Adrenal gland (tissue), 5 donors: ENCODE results near the gene PLPP7.

Experiments
- POLR2A ChIP-seq, 2 donors: fragments of 450-650 bp; IDR thresholded peaks; one replicate each; pipeline ENCODE4 v1.6.1; 2017; ENCODE audit warnings: antibody characterized with exemption in 2 of 2, mild to moderate bottlenecking in 2 of 2, moderate library complexity in 1 of 2
- TF ChIP-seq, protein P1 (sequence below), 6 experiments: fragments of 450-650 bp in 4 of 6; fragments of 200-600 bp in 2 of 6; sonication (generic) in 1 of 6; IDR thresholded peaks; 1 replicate in 5 of 6; 2 replicates in 1 of 6; pipeline versions ENCODE4 v1.5.1 to v1.8.0; 2016 to 2021; ENCODE audit warnings: antibody characterized with exemption in 6 of 6, mild to moderate bottlenecking in 2 of 6, moderate library complexity in 1 of 6
- donor health status: DM: no; HTN: no; CAD: no.

DNA sequence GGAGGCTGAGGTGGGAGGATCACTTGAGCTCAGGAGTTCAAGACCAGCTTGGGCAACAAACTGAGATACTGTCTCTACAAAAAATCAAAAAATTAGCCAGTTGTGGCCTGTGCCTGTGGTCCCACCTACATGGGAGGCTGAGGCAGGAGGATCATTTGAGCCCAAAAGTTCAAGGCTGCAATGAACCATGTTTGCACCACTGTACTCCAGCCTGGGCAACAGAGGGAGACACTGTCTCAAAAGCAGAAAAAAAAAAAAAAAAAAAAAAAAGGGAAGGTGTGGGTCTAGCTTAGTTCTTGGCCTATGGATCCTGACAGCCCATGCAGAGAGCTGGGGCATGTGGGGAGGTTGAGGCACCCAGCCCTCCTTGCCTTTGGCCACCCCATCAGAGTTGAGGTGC, 10.9 kb downstream of the PLPP7 start:
- TF ChIP-seq, protein P1, sequence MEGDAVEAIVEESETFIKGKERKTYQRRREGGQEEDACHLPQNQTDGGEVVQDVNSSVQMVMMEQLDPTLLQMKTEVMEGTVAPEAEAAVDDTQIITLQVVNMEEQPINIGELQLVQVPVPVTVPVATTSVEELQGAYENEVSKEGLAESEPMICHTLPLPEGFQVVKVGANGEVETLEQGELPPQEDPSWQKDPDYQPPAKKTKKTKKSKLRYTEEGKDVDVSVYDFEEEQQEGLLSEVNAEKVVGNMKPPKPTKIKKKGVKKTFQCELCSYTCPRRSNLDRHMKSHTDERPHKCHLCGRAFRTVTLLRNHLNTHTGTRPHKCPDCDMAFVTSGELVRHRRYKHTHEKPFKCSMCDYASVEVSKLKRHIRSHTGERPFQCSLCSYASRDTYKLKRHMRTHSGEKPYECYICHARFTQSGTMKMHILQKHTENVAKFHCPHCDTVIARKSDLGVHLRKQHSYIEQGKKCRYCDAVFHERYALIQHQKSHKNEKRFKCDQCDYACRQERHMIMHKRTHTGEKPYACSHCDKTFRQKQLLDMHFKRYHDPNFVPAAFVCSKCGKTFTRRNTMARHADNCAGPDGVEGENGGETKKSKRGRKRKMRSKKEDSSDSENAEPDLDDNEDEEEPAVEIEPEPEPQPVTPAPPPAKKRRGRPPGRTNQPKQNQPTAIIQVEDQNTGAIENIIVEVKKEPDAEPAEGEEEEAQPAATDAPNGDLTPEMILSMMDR (IDR thresholded peaks at IDR 0.05): no peak
- no peak for TF ChIP-seq POLR2A (IDR thresholded peaks at IDR 0.05)
